ENCODE measurements around the gene NCAPH2.

DNA sequence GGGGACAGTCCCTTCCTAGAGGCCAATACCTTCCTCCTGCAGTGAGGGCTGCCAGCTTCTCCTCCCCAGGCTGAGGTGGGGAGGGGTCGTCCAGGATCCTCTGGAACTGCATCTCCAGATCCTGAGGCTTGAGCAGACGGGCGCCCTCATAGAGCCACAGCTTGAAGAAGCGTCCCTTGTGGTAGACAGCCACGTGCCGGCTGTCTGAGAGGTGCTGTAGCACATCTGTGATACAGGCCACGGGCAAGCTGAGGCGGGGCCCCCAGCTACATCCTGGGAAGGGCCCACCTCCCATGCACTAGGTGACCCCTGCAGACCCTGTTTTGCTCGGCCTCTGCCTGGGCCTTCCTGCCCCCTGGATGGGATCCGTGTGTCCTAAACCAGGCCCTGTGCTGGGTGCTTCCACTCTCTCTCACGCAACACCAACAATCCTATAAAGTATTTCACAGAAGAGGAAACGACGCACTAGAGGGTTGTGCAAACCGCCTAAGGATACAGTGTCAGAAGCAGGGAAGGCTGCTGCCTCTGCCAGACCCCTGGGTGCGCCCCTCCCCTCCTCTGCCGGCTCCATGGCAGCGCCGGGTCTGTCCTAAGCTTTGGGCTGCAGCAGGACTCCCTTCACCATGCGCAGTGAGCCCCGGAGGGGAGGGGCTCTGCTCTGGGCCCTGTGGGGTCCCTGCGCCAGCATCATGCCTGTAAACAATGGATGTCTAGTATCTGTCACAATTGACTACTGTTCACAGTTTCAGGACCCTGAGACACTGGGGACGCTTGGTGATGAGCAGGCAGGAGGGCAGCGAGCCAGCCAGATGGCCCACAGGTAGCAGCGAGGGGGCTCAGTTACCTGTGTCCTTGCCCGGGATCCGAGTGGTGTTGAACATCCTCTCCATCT is 65.7 kb downstream of the NCAPH2 start:
- TF ChIP-seq GATA2 (IDR thresholded peaks at IDR 0.05; ENCODE audit: low read depth, low read length) (no peak), GATA3 (IDR thresholded peaks at IDR 0.05; ENCODE audit: low read depth, low read length) (no peak)
